ENCODE results near the gene NBAS.
"Not testable (repeated sequence)": the region's sequence is repeated elsewhere in the genome, so short reads cannot be mapped to it uniquely, and the experiment has no call there.

Gene NBAS

DNA sequence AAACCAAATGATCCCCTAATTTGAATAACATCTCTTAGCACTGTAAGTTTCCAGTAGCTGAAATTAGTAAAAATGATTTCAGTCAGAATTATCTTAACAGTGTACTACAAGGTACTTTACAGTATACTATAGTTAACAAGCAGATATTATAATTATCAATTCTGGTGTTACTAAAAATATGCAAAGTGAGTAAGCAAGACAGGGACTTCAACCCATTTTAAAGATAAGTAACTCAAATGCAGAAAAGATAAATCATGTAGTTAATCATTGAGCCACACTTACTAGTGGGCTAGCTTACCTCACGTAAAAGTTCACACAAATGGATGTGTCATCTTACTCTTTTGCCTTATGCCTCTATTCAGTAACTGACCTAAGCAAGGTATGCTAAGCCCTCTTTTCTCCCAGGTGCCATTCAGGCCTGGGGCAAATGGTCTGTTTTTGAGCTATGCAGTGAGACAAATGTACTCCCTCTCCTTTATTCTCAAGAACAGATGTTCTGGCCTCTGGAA lies 101.0 kb downstream of the NBAS start:
- no peak for DNase-seq (ENCODE audit: low spot score)

DNA sequence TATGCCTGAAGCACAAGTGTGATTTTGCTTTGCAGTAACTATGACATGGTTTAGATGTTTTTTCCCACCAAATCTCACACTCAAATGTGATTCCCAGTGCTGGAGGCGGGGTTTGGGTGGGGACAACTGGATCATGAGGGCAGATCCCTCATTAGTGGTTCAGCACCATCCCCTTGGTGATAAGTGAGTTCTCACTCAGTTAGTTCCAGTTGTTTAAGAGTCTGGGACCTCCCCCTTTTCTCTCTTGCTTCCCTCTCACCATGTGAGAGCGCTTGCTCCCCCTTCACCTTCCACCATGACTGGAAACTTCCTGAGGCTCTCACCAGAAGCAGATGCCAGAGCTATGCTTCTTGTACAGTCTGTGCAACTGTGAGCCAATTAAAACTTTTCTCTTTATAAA lies 102.9 kb downstream of the NBAS start:
- no peak for DNase-seq (ENCODE audit: low spot score)

DNA sequence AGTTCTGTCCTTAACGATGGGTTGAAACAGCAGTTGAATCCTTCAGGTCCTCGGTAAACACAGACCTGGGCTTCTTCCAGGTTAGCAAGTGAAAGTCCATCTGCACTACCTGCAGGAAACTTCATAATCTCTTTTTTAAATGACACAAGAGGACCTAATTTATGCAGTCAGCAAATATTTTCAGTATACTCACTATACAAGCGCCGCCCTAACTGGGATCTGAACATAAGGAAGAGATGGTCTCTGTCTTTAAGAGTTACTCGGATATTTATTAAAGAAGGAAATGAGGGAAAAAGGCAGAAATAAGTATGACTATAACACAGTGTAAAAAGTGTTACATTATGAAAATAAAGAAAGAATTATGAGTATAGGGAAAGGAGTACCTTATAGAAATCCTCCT lies 103.3 kb downstream of the NBAS start:
- no peak for DNase-seq (ENCODE audit: low spot score)

DNA sequence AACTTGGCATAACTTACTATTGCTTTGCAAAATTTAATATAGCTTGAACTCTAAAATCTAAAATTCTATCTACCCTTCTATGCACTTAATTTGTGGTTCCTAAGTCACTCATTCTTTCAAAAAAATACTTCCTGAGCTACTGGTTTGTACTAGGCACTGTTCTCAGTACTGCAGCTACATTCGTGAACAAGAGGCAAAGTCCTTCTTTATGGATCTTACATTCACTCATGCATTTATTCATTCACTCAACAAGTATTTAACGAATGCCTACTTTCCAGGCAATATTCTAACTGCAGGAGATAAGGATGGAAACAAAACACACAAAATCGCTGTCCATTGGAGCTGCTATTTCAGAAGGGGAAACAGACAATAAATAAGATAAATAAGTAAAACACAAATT lies 104.8 kb downstream of the NBAS start:
- no peak for DNase-seq (ENCODE audit: low spot score)

DNA sequence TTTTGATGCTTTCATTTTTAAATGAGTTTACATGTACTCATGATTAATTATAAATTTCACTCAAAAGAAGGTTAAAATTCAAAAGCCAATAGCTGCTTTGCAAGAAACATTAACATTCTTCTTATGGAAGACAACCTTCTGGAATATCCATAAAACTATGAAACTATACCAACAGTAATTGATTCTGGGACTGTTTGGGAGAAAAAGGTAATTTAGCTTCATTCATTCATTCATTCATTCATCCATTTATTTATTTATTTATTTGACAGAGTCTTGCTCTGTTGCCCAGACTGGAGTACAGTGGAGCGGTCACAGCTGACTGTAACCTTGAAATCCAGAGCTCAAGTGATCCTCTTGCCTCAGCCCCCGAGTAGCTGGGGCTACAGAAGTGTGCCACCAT lies 110.3 kb downstream of the NBAS start:
- DNase-seq (ENCODE audit: low spot score) = no peak

DNA sequence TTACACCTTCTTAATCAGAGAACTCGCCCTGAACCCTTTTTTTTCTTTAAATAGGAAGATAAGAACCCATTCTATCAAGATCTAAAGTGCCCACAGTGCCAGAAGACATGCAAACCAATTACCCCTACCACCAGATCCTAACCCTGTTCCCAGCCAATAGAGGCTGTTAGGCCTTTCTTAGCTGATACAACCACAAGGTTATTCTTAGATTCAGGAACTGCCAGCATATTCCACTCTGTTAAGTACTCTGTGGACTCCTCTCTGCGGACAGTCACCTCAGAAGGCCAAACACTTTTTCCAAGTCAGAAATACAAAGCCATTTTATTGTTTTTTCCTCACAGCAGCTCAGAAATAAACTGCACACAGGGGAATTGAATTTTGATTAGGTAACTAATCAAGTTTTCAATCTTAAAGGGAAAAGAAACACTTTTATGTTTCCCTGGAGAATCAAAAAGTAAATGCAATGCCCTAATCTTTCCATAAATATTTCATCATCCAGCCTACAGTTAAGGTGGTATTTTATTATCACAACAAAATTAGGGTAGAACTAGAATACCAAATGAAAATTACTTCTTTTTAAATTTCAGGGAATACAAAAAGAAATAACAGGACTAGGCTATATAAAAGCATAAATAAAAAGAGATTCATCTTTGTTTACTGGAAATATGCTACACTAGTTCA lies 111.4 kb downstream of the NBAS start:
- DNase-seq (ENCODE audit: low spot score) = no peak

DNA sequence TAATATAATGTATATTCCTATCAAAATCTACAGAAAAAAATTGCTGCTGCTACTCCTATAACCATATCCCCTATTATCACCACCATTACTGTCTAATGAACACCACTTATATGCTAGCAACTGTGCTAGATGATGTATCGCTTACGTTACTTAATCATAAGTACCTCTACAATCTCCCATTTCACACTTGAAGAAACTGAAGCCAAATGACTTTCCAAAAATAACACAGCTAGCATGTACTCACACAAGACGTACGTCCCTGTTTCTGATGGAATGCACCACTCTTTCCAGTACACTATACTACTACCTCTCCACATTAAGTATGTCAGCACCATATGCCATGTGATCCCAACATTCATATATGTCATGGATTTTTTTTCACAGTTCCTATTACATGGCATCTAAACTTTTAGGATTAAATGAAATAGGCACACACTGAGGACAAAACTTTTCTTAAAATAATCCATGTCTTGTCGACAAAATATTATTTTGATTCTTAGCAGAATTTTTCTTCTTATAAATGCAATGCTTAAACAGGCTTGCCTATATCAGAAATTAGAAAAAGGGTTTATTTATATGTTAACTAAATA lies 112.8 kb downstream of the NBAS start:
- DNase-seq (ENCODE audit: low spot score) = no peak

DNA sequence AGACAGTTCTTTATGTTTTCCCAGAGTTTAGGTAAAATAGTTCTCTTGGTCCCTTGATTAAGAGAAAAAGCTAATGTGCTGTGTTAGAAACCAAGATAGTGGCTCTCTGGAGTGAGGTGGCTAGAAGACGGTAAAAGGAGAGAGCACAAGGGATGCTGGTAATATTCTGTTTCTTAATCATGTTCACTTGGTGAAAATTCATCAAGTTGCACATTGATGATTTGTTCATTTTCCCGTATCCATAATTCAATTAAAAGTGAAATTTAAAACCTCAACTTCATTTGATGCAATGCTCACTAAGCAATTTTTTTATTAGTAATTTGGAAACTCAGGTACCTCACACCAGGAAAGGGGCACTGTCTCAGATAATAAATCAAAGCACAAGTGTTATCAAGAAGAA lies 113.8 kb downstream of the NBAS start:
- no peak for DNase-seq (ENCODE audit: low spot score)

DNA sequence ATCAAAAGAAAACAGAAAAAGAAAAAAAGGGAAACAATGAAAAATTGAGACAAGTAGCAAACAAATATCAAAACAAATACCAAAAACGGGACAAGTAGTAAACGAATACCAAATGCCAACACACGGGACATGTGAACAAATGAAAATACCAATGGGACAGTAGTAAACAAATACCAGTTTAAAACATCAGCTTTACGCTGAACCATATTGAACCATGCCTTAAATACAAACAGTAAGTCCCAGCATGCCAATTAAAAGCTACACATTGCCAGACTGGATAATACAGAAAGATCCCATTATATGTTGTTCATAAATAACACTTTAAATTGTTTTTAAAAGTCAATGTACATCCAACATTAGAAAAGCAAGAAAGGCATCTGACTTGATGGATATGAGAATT lies 114.2 kb downstream of the NBAS start:
- DNase-seq (ENCODE audit: low spot score) = no peak

DNA sequence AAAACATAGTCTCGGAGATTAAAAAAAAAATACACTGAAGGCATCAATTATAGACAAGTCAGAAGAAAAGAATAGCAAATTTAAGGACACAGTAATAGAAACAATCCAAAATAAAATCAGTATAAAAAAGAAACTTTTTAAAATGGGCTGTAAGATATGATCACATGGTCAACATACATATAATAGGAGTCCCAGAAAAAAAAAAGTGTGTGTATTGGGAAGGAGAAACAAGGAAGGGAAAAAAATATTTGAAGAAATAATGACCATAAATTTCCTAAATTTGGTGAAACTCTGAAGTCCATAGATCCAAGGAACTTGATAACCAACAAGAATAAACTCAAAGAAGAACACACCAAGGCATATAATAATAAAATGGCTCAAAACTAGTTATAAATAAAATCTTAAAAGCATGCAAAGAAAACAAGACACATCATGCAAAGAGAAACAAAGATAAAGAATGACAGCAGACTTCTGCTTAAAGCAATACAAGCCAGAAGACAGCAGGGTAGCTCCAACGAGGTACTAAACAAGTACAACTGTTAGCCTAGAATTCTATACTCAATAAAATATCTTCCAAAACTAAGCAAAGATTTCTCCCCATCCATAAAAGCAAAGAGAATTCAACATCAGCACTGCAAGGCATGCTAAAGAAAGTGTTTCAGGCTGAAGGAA lies 115.1 kb downstream of the NBAS start:
- no peak for DNase-seq (ENCODE audit: low spot score)

DNA sequence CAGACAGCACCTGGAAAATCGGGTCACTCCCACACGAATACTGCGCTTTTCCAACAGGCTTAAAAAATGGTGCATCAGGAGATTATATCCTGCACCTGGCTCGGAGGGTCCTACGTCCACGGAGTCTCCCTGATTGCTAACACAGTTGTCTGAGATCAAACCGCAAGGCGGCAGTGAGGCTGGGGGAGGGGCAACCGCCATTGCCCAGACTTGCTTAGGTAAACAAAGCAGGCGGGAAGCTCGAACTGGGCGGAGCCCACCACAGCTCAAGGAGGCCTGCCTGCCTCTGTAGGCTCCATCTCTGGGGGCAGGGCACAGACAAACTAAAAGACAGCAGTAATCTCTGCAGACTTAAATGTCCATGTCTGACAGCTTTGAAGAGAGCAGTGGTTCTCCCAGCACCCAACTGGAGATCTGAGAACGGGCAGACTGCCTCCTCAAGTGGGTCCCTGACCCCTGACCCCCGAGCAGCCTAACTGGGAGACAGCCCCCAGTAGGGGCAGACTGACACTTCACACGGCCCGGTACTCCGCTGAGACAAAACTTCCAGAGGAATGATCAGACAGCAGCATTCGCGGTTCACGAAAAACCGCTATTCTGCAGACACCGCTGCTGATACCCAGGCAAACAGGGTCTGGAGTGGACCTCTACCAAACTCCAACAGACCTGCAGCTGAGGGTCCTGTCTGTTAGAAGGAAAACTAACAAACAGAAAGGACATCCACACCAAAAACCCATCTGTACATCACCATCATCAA lies 121.2 kb downstream of the NBAS start:
- DNase-seq (ENCODE audit: low spot score) = not testable (repeated sequence)

DNA sequence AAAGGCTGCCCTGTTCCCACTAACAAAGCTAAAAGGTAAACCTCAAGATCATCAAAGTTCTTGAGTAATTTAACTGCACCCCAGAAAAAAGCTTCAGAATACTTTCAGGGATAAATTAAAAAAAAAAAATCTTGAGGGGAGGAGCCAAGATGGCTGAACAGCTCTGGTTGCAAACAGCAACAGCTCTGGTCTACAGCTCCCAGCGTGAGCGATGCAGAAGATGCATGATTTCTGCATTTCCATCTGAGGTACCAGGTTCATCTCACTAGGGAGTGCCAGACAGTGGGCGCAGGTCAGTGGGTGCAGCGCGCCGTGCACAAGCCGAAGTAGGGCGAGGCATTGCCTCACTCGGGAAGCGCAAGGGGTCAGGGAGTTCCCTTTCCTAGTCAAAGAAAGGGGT lies 121.8 kb downstream of the NBAS start:
- DNase-seq (ENCODE audit: low spot score) = not testable (repeated sequence)

DNA sequence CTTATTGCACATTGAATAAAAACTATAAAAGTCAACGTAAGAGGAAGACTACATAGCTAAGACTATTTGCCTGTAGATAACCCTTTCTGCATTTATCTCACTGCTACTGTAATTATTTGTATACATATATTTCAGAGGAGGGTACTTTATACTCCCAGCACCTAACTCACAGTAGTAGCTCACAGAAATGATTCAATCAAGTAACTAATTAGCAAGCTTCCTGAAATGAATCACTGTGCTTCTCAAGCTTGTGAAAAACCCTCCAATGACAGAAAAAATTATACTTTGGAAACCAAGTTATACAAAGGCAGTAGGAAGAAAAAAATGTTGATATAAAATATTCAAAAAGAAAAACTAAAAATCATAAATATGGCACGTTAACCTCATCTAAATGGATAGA lies 124.9 kb downstream of the NBAS start:
- DNase-seq (ENCODE audit: low spot score) = no peak

DNA sequence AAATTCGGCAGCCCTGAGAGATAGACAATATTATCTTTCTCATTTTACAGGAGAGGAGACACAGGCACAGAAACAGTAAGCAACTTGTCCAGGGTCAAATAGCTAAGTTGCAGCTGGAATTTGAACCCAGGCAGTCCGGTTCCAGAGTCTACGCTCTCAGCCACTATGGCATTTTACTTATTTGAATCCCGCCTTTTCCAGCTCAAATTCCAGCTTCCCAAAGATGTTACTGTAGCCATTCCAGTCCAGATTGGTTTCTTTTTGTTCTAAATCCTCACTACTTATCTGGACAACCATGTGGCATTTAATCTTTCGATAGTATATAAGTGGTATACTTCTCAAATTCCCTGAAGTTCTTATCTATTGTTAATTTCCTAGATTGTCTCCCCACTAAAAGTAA lies 125.7 kb downstream of the NBAS start:
- DNase-seq (ENCODE audit: low spot score) = no peak

DNA sequence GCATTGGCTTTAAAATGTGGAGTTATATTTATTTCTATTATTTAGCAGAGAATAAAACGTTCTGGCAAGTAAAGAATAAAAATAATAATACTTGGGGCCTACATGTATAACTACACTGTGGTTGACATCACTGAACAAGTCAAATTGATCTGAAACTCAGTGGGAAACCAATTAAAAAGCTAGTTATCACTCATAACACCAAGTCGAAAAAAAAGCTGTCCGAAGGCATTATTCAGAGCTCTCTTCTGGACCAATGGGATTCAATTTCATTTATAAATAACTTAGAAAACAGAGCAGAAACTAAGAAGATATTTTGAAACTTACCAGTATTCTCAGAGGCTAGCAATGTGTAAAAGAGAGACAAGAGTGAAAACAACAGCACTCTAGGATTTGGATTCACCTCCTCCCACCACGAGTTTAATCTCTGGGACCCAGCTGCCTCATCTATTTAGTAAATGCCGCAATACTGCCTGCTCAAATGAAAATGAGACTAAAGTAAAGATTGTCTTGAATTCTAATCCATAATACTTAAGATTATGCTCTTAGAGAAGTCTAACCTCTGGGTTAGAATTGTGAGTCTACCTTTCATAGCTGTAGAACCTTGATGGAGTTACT lies 128.4 kb downstream of the NBAS start:
- DNase-seq (ENCODE audit: low spot score) = no peak

DNA sequence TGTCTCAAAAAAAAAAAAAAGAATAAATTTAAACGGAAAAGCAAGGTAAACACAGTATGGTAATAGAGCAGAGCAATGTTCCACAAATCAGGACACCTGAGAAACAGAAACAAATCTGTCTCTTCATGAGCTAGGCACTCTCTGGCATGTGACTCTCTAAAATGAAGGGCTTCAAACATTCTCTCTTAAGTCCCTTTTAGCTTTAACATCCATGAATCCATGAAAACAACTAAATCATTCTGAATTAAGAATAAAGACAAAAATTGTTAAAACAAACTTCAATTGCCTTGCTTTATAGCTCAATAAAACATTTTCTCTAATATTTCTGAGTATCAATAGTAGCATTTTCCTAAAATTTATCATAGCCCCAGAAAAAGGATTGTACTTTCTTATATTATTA lies 132.1 kb downstream of the NBAS start:
- DNase-seq (ENCODE audit: low spot score) = no peak

DNA sequence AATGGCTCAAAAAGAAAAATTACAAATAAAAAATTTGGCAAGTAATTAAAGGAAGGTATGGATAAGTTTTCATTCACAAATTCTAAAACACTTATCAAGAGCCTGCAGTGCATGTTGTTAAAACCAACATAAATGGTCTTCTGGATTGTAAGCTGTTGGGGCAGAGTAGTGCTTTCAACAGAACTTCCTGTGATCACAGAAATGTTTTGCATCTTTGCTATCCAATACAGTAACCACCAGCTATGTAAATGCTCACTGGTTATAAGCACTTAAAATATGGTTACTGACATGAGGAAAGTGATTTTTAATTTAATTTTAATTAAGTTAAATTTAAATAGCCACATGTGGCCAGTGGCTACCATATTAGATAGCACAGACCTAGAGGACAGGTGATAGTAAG lies 133.1 kb downstream of the NBAS start:
- no peak for DNase-seq (ENCODE audit: low spot score)

DNA sequence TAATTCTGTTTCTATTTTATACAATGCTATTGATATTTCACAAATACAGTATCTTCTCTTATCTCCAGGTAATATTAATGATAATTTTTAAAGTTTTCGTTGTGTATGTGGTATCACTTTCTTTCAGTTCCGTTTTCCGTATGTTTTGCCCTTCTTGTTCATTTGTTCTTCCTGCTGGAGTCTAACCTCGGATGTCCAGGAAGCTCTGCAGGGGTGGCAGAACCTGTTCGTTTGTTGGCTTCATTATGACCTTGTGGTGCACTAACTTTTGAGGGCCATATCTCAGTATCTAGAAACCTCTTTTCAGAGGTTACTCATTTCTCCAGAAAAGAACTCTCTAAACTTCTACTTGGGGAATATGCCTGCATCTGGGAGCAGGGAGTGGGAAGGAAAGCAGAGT lies 134.5 kb downstream of the NBAS start:
- DNase-seq (ENCODE audit: low spot score) = no peak

DNA sequence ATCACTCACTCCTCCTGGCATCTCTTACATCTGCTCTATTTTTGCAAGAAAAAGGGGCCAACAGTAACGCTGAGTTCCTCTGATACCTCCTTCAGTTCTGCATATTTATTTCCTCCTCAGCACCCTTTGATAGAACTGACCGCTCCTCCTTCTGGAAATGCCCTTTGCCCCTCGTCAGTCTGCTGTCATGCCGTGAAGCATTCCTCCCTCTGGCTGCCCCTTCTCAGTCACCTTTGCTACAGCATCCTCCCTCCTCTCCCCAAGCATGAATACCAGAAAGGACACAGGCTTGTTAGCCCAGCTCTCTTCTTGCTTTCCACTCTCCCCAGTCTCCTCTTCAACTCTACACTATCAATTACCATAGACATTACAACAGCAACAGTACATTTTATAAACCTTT lies 135.4 kb downstream of the NBAS start:
- DNase-seq (ENCODE audit: low spot score) = no peak

DNA sequence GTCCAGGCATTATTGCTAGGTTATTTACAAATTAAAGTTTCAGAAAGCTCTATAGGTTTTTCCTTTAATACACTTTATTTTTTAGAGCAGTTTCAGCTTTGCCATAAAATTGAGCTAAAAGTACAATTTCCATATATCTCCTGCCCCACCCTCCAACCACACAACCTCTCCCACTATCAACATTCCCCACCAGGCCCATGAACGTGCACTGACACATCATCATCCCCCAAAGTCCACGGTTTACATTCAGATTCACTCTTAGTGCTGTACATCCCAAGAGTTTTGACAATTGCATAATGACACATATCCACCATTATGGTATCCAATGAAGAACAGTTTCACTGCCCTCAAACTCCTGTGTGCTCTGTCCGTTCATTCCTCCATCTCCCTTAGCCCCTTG lies 139.4 kb downstream of the NBAS start:
- no peak for DNase-seq (ENCODE audit: low spot score)

DNA sequence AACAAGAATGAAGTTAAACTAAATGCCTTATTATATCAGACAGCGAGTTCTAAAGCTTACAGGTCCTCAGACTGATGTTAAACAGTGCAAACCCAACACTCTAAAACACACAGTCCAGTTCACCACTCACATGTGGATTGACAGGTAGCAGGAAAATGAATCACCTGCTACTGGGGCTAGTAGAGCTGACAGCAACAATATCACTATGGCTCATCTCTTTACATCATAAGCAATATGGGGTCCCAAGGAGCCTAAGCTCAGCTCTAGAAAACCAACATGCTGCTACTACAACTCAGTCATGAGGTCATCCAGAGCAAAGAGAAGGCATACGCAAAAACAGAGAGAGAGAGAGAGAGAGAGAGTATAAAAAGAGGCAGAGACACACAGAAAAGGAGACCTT lies 145.4 kb downstream of the NBAS start:
- no peak for DNase-seq (ENCODE audit: low spot score)

DNA sequence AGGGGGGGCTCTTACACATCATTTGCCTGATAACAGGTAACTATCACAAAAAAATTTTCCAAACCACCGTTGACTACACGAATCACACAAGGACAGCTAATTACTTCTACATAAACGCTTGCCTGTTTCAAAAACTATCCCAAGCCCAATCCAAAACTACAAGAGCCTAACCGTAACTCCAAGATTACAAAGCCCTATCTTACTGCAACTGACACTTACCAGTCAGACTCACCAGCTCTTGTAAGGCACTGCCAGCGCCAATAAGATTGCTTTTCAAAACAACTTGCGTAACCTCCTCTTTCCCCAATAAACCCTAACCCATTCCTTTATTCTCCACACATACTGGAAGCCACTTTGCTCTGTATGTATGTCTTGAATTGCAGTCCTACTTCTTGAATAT lies 148.4 kb downstream of the NBAS start:
- no peak for DNase-seq (ENCODE audit: low spot score)

All from COLO829 (cell line).